H1 (cell line): ENCODE measurements around the gene FOXC1.

Experiments
- CREB1 ChIP-seq: IDR thresholded peaks from 2 replicates; pipeline ENCODE4 v1.6.1; 2012; ENCODE audit warnings: inconsistent platforms
- CTCF ChIP-seq, 3 experiments: IDR thresholded peaks; 1 replicate in 2 of 3; 2 replicates in 1 of 3; pipeline versions ENCODE4 v1.5.1 to v1.6.1; 2011; ENCODE audit warnings: low read length in 3 of 3, mild to moderate bottlenecking in 3 of 3, inconsistent platforms in 2 of 3, low read depth in 1 of 3, moderate library complexity in 1 of 3; ENCODE audit not compliant: insufficient read depth in 1 of 3; ENCODE audit errors: control extremely low read depth in 1 of 3
- EP300 ChIP-seq, 2 experiments: IDR thresholded peaks; 1 replicate in 1 of 2; 2 replicates in 1 of 2; pipeline ENCODE4 v1.6.1; 2011 to 2012; ENCODE audit warnings: low read depth in 2 of 2, low read length in 2 of 2, mild to moderate bottlenecking in 2 of 2, borderline replicate concordance in 1 of 2, inconsistent platforms in 1 of 2, moderate library complexity in 1 of 2
- EZH2 ChIP-seq: fragments of 200-600 bp; sonication (generic); IDR thresholded peaks from 2 replicates; pipeline ENCODE4 v1.7.1; 2012; ENCODE audit warnings: low read depth, mild to moderate bottlenecking, moderate library complexity, low read length, inconsistent platforms; ENCODE audit not compliant: severe bottlenecking
- JUN ChIP-seq: IDR thresholded peaks from 2 replicates; pipeline ENCODE4 v1.6.1; 2011; ENCODE audit warnings: low read depth, mild to moderate bottlenecking, improper control_type of control experiment, low read length
- MAX ChIP-seq: IDR thresholded peaks from 2 replicates; pipeline ENCODE4 v1.6.1; 2012; ENCODE audit warnings: inconsistent platforms
- PHF8 ChIP-seq: fragments of 200-600 bp; sonication (generic); conservative IDR thresholded peaks from 2 replicates; pipeline ENCODE4 v1.7.1; 2012; ENCODE audit warnings: low read depth, mild to moderate bottlenecking, inconsistent platforms, low read length, moderate library complexity
- POLR2A ChIP-seq, 2 experiments: IDR thresholded peaks; 1 replicate in 1 of 2; 2 replicates in 1 of 2; pipeline ENCODE4 v1.6.1; 2011; ENCODE audit warnings: low read depth in 2 of 2, low read length in 2 of 2, mild to moderate bottlenecking in 2 of 2; ENCODE audit errors: control extremely low read depth in 1 of 2
- SRF ChIP-seq: IDR thresholded peaks from 2 replicates; pipeline ENCODE4 v1.6.1; 2011; ENCODE audit warnings: mild to moderate bottlenecking, low read depth, low read length, moderate library complexity

- TF ChIP-seq POLR2A (IDR thresholded peaks at IDR 0.05; ENCODE audit: control extremely low read depth in 1 of 2, low read depth in 2 of 2, low read length in 2 of 2) (no peak), EZH2 (no peak), CTCF (IDR thresholded peaks at IDR 0.05; ENCODE audit: control extremely low read depth in 1 of 3, insufficient read depth in 1 of 3, low read depth in 1 of 3, low read length in 3 of 3) (no peak), PHF8 (no peak), EP300 (IDR thresholded peaks at IDR 0.05; ENCODE audit: borderline replicate concordance in 1 of 2, low read depth in 2 of 2, low read length in 2 of 2) (no peak), CREB1 (no peak), MAX (no peak), JUN (no peak), SRF (no peak)
These were observed 52.8 kb downstream of the FOXC1 start for GRCh38 chr6:1662534-1662933.
